ENCODE results near the gene CDKN2D.

DNA sequence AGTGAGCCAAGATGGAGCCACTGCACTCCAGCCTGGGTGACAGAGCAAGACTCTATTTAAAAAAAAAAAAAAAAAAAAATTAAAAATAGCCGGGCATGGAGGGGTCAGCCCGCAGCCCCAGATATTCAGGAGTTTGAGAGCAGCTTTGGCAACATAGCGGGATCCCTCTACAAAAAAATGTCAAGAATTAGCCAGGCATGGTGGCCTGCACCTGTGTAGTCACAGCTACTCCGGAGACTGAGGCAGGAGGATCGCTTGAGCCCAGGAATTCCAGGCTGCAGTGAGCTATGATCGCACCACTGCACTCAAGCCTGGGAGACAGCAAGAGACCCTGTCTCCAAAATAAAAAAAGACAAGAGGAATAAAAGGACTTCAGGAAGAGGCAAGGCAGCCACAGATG is 17.6 kb upstream of the CDKN2D start:
- no peak for TF ChIP-seq POLR2AphosphoS5 (IDR thresholded peaks at IDR 0.05; ENCODE audit: low read depth, low read length)
- no peak for TF ChIP-seq SIN3A (IDR thresholded peaks at IDR 0.05; ENCODE audit: low read depth)
- no peak for TF ChIP-seq ATF3 (IDR thresholded peaks at IDR 0.05)
- no peak for TF ChIP-seq SP1 (IDR thresholded peaks at IDR 0.05; ENCODE audit: low read depth)
- TF ChIP-seq EZH2phosphoT487 (IDR thresholded peaks at IDR 0.05; ENCODE audit: borderline replicate concordance): no peak
- TF ChIP-seq POLR2A (IDR thresholded peaks at IDR 0.05; ENCODE audit: borderline replicate concordance, extremely low read depth, insufficient read depth, insufficient read length): no peak
- TF ChIP-seq MAX (IDR thresholded peaks at IDR 0.05): no peak

All from HCT116 (cell line).